ENCODE measurements around the gene ZNF879.
A peak's percentile ranks its signal among the peaks of the same experiment; 100 is the strongest.

ZNF879 gene

DNA sequence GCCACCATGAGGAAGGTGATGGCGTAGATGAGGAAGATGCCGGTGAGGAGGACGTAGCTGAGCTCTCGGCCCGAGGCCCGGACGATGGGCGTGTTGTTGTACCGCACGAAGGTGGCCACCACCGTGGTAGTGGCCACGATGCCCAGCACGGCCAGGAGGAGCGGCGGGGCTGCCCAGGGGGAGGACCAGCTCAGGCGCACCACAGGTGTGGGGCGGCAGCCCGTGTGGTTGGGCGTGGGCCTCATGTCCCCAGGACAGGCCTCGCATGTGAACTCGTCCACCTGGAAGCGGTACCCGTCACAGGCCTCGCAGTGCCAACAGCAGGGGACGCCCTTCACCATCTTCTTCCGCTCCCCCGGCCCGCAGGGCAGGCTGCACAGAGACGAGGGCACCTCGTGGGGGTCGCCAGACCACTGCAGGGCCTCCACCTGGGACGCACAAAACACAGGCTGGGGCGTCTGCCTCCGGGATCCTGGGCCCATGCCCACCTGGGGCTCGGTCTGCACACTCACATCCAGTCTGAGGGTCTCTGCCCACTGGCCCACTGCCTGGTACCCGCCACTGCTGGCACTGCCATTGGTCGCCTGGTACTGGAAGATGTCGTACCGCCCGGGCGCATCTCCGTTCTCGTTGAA, 37.2 kb upstream of the ZNF879 start:
- Histone ChIP-seq H3K9me3 (ENCODE audit: severe bottlenecking) (no peaks in the 10 kb centered on the region), H3K36me3 (peaks cover 48% of the 10 kb centered on the region), H3K4me3 (ENCODE audit: low read depth, low read length) (no peak overlapping the region), H3K27me3 (ENCODE audit: insufficient read depth, low read depth, severe bottlenecking) (no peaks in the 10 kb centered on the region), H3K27ac (peak overlapping the region; percentile 65; the same call in 1 of the 2 replicates)
- TF ChIP-seq, protein P1, sequence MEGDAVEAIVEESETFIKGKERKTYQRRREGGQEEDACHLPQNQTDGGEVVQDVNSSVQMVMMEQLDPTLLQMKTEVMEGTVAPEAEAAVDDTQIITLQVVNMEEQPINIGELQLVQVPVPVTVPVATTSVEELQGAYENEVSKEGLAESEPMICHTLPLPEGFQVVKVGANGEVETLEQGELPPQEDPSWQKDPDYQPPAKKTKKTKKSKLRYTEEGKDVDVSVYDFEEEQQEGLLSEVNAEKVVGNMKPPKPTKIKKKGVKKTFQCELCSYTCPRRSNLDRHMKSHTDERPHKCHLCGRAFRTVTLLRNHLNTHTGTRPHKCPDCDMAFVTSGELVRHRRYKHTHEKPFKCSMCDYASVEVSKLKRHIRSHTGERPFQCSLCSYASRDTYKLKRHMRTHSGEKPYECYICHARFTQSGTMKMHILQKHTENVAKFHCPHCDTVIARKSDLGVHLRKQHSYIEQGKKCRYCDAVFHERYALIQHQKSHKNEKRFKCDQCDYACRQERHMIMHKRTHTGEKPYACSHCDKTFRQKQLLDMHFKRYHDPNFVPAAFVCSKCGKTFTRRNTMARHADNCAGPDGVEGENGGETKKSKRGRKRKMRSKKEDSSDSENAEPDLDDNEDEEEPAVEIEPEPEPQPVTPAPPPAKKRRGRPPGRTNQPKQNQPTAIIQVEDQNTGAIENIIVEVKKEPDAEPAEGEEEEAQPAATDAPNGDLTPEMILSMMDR (IDR thresholded peaks at IDR 0.05; ENCODE audit: low read depth, low read length): 0 out of 2 replicates have a peak, but pooled peaks have one; percentile 6
- DNase-seq: no peak

DNA sequence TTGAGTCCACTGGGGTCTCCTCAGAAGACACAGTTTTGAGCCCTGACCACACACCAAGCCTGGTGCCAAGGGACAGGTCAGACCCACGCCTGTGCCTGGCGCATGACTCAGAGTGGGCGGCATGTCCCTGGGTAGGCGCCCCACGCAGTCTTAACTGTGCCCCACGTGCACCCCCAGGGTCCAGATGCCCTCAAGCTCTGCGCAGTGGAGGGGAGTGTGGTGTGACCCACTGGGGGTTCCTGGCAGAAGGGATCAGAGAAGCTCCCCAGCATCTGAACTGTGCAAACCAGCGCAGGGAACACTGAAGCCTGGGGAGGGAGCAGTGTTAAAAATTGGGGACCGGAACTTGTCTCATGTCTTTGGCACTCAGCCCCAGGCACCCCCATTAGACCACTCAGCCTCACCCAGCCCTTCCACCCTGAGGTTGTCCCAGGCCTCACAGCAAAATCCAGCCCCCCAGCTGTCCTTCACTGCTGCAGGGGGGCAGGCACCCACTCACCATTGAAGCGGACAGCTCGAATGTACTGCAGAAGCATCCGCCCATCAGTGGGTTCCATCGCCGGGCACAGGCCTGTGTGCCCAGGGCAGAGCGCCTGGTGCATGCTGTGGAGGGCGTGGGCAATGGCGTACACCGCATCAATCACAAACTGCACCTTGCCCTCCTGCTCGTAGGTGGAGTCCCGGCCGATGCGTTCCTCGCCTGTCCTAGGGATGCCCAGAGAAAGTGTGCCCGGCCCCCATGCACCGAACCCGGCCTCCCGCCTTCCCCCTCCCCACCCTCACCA, 35.0 kb upstream of the ZNF879 start:
- H3K27ac ChIP-seq: no peak overlapping the region
- TF ChIP-seq, protein P1 (IDR thresholded peaks at IDR 0.05; ENCODE audit: low read depth, low read length): no peak
- peaks cover 53% of the 10 kb centered on the region for H3K36me3 ChIP-seq
- no peaks in the 10 kb centered on the region for H3K9me3 ChIP-seq (ENCODE audit: severe bottlenecking)
- H3K4me3 ChIP-seq (ENCODE audit: low read depth, low read length): no peak overlapping the region
- no peak for DNase-seq
- H3K27me3 ChIP-seq (ENCODE audit: insufficient read depth, low read depth, severe bottlenecking): no peaks in the 10 kb centered on the region

DNA sequence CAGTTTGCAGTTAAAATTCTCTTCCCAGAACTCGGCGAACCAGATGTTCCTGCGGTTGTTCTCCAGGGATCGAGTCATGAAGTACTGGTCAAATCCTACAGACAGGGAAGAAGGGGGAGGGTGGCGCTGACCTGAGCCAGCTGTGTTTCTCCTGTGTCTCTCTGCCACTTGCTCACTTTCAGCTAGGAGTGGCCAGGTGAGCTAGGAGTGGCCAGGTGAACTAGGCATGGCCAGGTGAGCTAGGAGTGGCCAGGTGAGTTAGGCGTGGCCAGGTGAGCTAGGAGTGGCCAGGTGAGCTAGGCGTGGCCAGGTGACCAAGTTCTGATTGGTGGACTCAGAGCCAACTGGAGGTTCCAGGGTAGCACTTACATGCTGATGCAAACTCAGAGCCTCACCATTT, 34.3 kb upstream of the ZNF879 start:
- Histone ChIP-seq H3K36me3 (peaks cover 56% of the 10 kb centered on the region), H3K27ac (no peak overlapping the region), H3K27me3 (ENCODE audit: insufficient read depth, low read depth, severe bottlenecking) (no peaks in the 10 kb centered on the region), H3K4me3 (ENCODE audit: low read depth, low read length) (no peak overlapping the region), H3K9me3 (ENCODE audit: severe bottlenecking) (no peaks in the 10 kb centered on the region)
- DNase-seq: no peak
- TF ChIP-seq, protein P1 (IDR thresholded peaks at IDR 0.05; ENCODE audit: low read depth, low read length): no peak

DNA sequence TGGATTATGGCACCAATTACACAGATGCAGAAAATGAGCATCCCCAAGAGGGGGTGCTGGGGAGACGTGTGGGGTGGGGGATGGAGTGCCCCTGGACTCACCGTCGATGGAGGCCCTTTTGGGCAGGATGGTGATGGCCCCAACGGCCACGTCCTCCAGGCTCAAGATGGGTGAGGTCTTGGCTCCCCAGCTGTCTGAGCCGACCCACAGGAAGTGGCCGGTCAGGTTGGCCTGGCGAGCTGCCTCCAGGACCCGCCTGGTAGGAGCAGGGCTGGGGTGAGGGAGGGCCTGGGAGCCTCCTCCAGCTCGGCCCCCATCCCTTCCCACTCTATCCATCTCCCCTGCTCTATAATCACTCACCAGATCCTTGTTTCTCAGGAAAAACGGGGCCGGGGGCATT, 33.1 kb upstream of the ZNF879 start:
- Histone ChIP-seq H3K36me3 (peaks cover 54% of the 10 kb centered on the region), H3K4me3 (ENCODE audit: low read depth, low read length) (no peak overlapping the region), H3K27me3 (ENCODE audit: insufficient read depth, low read depth, severe bottlenecking) (no peaks in the 10 kb centered on the region), H3K9me3 (ENCODE audit: severe bottlenecking) (no peaks in the 10 kb centered on the region), H3K27ac (no peak overlapping the region; the same call in 1 of the 2 replicates)
- TF ChIP-seq, protein P1 (IDR thresholded peaks at IDR 0.05; ENCODE audit: low read depth, low read length): no peak
- no peak for DNase-seq

DNA sequence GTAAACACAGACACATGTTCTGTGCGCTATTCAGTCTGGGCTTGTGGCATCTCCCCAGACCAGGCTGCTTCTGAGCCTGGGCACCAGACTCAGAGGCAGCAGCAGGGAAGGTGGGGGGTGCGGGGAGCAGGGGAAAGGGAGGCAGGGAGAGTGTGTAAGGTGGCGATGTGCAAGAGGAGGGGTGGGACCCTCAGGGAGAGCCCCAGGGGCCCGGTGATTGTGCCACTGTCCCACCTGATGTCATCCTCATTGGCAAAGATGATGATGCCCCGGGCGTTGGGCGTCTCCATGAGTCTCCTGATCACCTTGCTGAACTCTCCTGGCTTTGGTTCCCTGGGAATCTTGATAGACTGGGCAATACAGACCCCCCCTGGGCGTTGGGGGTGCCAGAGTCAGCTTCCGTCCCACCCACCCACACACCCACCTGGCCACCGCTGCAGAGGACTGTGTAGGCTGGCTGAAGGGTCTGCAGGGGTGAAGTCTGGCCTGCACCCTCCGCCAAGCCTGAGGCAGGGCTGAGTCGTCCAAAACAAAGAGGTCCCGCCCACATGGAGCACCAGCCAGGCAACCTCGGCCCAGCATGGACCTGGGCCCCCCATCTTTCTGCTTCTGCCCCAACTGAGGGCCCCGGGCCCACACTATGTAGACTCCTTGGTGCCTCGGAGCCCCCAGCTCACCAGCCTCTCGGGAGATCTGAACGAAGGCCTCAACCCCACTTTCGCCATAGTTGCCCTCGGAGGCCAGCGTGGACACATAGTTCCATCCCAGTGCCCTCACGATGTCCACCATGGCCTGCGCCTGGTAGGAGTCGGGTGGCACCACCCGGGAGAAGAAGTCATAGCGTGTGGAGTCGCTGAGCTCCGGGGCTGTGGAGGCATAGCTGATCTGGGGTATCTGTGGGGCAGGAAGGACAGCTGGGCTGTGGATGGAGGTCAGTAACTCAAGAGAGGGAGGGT, 32.1 kb upstream of the ZNF879 start:
- TF ChIP-seq, protein P1 (IDR thresholded peaks at IDR 0.05; ENCODE audit: low read depth, low read length): no peak
- H3K9me3 ChIP-seq (ENCODE audit: severe bottlenecking): no peaks in the 10 kb centered on the region
- H3K36me3 ChIP-seq: peaks cover 46% of the 10 kb centered on the region
- H3K27ac ChIP-seq: peak overlapping the region; percentile 94
- no peak overlapping the region for H3K4me3 ChIP-seq (ENCODE audit: low read depth, low read length)
- no peaks in the 10 kb centered on the region for H3K27me3 ChIP-seq (ENCODE audit: insufficient read depth, low read depth, severe bottlenecking)
- DNase-seq: no peak
